WTC11 (cell line): ENCODE measurements around the gene FBXO41.

Experiments
- AFF4 ChIP-seq: sonication (generic); formaldehyde crosslinking; IDR thresholded peaks from 2 replicates; pipeline ENCODE4 v1.8.1; 2023; ENCODE audit warnings: mild to moderate bottlenecking, missing genetic modification reagents, borderline replicate concordance
- CTCF ChIP-seq: fragments of 200-600 bp; IDR thresholded peaks from 2 replicates; pipeline ENCODE4 v1.8.0; 2022; ENCODE audit warnings: antibody characterized with exemption
- E2F5 ChIP-seq: sonication (generic); formaldehyde crosslinking; IDR thresholded peaks from 2 replicates; pipeline ENCODE4 v1.8.1; 2022; ENCODE audit warnings: mild to moderate bottlenecking, moderate library complexity, missing genetic modification reagents
- ETV6 ChIP-seq: sonication (generic); formaldehyde crosslinking; IDR thresholded peaks from 2 replicates; pipeline ENCODE4 v1.8.1; 2022; ENCODE audit warnings: mild to moderate bottlenecking, missing genetic modification reagents
- ZNF263 ChIP-seq: sonication (generic); formaldehyde crosslinking; IDR thresholded peaks from 2 replicates; pipeline ENCODE4 v1.8.1; 2022; ENCODE audit warnings: low read depth, mild to moderate bottlenecking, moderate library complexity, missing genetic modification reagents
- ZNF317 ChIP-seq: sonication (generic); formaldehyde crosslinking; IDR thresholded peaks from 2 replicates; pipeline ENCODE4 v1.8.1; 2023; ENCODE audit warnings: low read depth, mild to moderate bottlenecking, moderate library complexity, missing genetic modification reagents, borderline replicate concordance
- ZNF423 ChIP-seq: fragments of 250-450 bp; sonication (Bioruptor Pico); IDR thresholded peaks from 2 replicates; pipeline ENCODE4 v2.1.2; 2022; ENCODE audit warnings: mild to moderate bottlenecking, moderate library complexity
- ZNF512 ChIP-seq: sonication (generic); formaldehyde crosslinking; IDR thresholded peaks from 2 replicates; pipeline ENCODE4 v1.8.1; 2022; ENCODE audit warnings: missing genetic modification reagents, borderline replicate concordance

GRCh38 chr2:73257021-73257420 is 27.3 kb downstream of the FBXO41 start:
- no peak for TF ChIP-seq ZNF423
- no peak for TF ChIP-seq CTCF
- no peak for TF ChIP-seq E2F5 (CRISPR knock-in tag)
- TF ChIP-seq ZNF317 (CRISPR knock-in tag), result no peak
- TF ChIP-seq AFF4 (CRISPR knock-in tag), result no peak
- TF ChIP-seq ZNF512 (CRISPR knock-in tag), result no peak
- no peak for TF ChIP-seq ZNF263 (CRISPR knock-in tag)
- TF ChIP-seq ETV6 (CRISPR knock-in tag), result no peak
